ENCODE results near the gene PAK4.
A peak's percentile ranks its signal among the peaks of the same experiment; 100 is the strongest.

GRCh38 chr19:39157997-39158389 lies 32.4 kb downstream of the PAK4 start:
- TF ChIP-seq POLR2A (IDR thresholded peaks at IDR 0.05; ENCODE audit: low read depth, low read length), result no peak
- peak; percentile 60; the same call in 1 of the 2 replicates for TF ChIP-seq POLR2AphosphoS5 (IDR thresholded peaks at IDR 0.05; ENCODE audit: low read depth, low read length)
